Measurements from ENCODE around the gene ELOVL5.

Gene ELOVL5

GRCh38 chr6:53328375-53328774 lies 20.4 kb downstream of the ELOVL5 start:
- H3K9me2 ChIP-seq (replicated peaks; ENCODE audit: low read depth, low read length), result no peaks in the 10 kb centered on the region
- no peaks in the 10 kb centered on the region for H3F3A ChIP-seq (ENCODE audit: low read depth)
- H2AFZ ChIP-seq (ENCODE audit: low read length), result no peak overlapping the region
- H3K36me3 ChIP-seq (ENCODE audit: insufficient read depth, low read length), result peaks cover 33% of the 10 kb centered on the region; the same call in 1 of the 2 replicates
- TF ChIP-seq CTCF (conservative IDR thresholded peaks at IDR 0.05; ENCODE audit: low read length) (no peak), EZH2phosphoT487 (IDR thresholded peaks at IDR 0.05; ENCODE audit: borderline replicate concordance) (no peak)
- H3K79me2 ChIP-seq (ENCODE audit: insufficient read depth, low read length), result peaks cover 98% of the 10 kb centered on the region
- no peak overlapping the region for H3K4me3 ChIP-seq (ENCODE audit: low read length, poor library complexity, severe bottlenecking)
- H3K27me3 ChIP-seq (ENCODE audit: insufficient read depth, low read length, poor library complexity, severe bottlenecking), result no peaks in the 10 kb centered on the region
- peaks cover 96% of the 10 kb centered on the region for H4K20me1 ChIP-seq (ENCODE audit: insufficient read depth, low read length, poor library complexity, severe bottlenecking)
- no peak overlapping the region for H3K9ac ChIP-seq (ENCODE audit: low read depth, low read length, poor library complexity, severe bottlenecking)
- H3K4me1 ChIP-seq (ENCODE audit: insufficient read depth, low read length, poor library complexity, severe bottlenecking), result peaks cover 32% of the 10 kb centered on the region
- no peaks in the 10 kb centered on the region for H3K9me3 ChIP-seq (ENCODE audit: insufficient read depth, low read depth, low read length)
- no peak overlapping the region for H3K4me2 ChIP-seq (ENCODE audit: low read depth, low read length, poor library complexity, severe bottlenecking)

- H3K9me3 ChIP-seq (ENCODE audit: insufficient read depth, low read depth, low read length), result no peaks in the 10 kb centered on the region
- TF ChIP-seq CTCF (conservative IDR thresholded peaks at IDR 0.05; ENCODE audit: low read length), result no peak
- TF ChIP-seq EZH2phosphoT487 (IDR thresholded peaks at IDR 0.05; ENCODE audit: borderline replicate concordance), result no peak
- no peak overlapping the region for H2AFZ ChIP-seq (ENCODE audit: low read length)
- H3K4me1 ChIP-seq (ENCODE audit: insufficient read depth, low read length, poor library complexity, severe bottlenecking), result peaks cover 31% of the 10 kb centered on the region
- H3K79me2 ChIP-seq (ENCODE audit: insufficient read depth, low read length), result peaks cover 98% of the 10 kb centered on the region
- no peaks in the 10 kb centered on the region for H3K27me3 ChIP-seq (ENCODE audit: insufficient read depth, low read length, poor library complexity, severe bottlenecking)
- H4K20me1 ChIP-seq (ENCODE audit: insufficient read depth, low read length, poor library complexity, severe bottlenecking), result peaks cover 96% of the 10 kb centered on the region
- H3K4me2 ChIP-seq (ENCODE audit: low read depth, low read length, poor library complexity, severe bottlenecking), result no peak overlapping the region
- no peaks in the 10 kb centered on the region for H3K9me2 ChIP-seq (replicated peaks; ENCODE audit: low read depth, low read length)
- H3K36me3 ChIP-seq (ENCODE audit: insufficient read depth, low read length), result peaks cover 24% of the 10 kb centered on the region; the same call in 1 of the 2 replicates
- H3K4me3 ChIP-seq (ENCODE audit: low read length, poor library complexity, severe bottlenecking), result no peak overlapping the region
- no peaks in the 10 kb centered on the region for H3F3A ChIP-seq (ENCODE audit: low read depth)
- no peak overlapping the region for H3K9ac ChIP-seq (ENCODE audit: low read depth, low read length, poor library complexity, severe bottlenecking)
These were observed 21.7 kb downstream of the ELOVL5 start for GRCh38 chr6:53327017-53327395.

- H2AFZ ChIP-seq (ENCODE audit: low read length), result no peak overlapping the region
These were observed 22.3 kb downstream of the ELOVL5 start for GRCh38 chr6:53326372-53327016.

More at GRCh38 chr6:53326372-53327016, 22.3 kb downstream of the ELOVL5 start:
- Histone ChIP-seq H3K79me2 (ENCODE audit: insufficient read depth, low read length) (peaks cover 98% of the 10 kb centered on the region), H3K9me2 (replicated peaks; ENCODE audit: low read depth, low read length) (no peaks in the 10 kb centered on the region), H4K20me1 (ENCODE audit: insufficient read depth, low read length, poor library complexity, severe bottlenecking) (peaks cover 96% of the 10 kb centered on the region), H3K4me1 (ENCODE audit: insufficient read depth, low read length, poor library complexity, severe bottlenecking) (peaks cover 31% of the 10 kb centered on the region), H3F3A (ENCODE audit: low read depth) (no peaks in the 10 kb centered on the region), H3K9ac (ENCODE audit: low read depth, low read length, poor library complexity, severe bottlenecking) (no peak overlapping the region), H3K27me3 (ENCODE audit: insufficient read depth, low read length, poor library complexity, severe bottlenecking) (no peaks in the 10 kb centered on the region), H3K36me3 (ENCODE audit: insufficient read depth, low read length) (peaks cover 18% of the 10 kb centered on the region; the same call in 1 of the 2 replicates), H3K4me2 (ENCODE audit: low read depth, low read length, poor library complexity, severe bottlenecking) (no peak overlapping the region), H3K4me3 (ENCODE audit: low read length, poor library complexity, severe bottlenecking) (no peak overlapping the region), H3K9me3 (ENCODE audit: insufficient read depth, low read depth, low read length) (no peaks in the 10 kb centered on the region)
- TF ChIP-seq CTCF (conservative IDR thresholded peaks at IDR 0.05; ENCODE audit: low read length), result no peak
- no peak for TF ChIP-seq EZH2phosphoT487 (IDR thresholded peaks at IDR 0.05; ENCODE audit: borderline replicate concordance)

Data from Loucy (cell line).